Measurements from ENCODE around the gene TRMT112. TPM values are rescaled to one million over a fixed set of nuclear protein-coding genes. Genes with fewer than 3 reads are reported as not detected.
A peak's percentile ranks its signal among the peaks of the same experiment; 100 is the strongest.

Gene TRMT112
- total RNA-seq, 8 experiments from 2014 or later = 169 to 349 (median 254) TPM

- Histone ChIP-seq H3K4me3 (no peak overlapping the region), H3K27ac (no peak overlapping the region), H3K4me1 (replicated peaks in 1 of 2) (peaks cover 13 to 17% of the 10 kb centered on the region in 2 donors)
- no peak for ATAC-seq (replicated peaks in 6 of 8)
- in situ Hi-C loops (cut with MboI; ENCODE audit: low pct_unique_long_range_greater_than_20kb in 2 of 9, low sequenced_read_pairs in 9 of 9, unreplicated experiment in 9 of 9) = no loop called here
- 57 to 100% (median 60%) methylated on average over 1 to 5 of the region's 9 CpGs; no CpG with 5 or more reads in 7 of the 10 experiments for WGBS, 10 experiments
Measured at GRCh38 chr11:64286801-64287159, 30.6 kb downstream of the TRMT112 start.

- in situ Hi-C loops (cut with MboI; ENCODE audit: low pct_unique_long_range_greater_than_20kb in 2 of 9, low sequenced_read_pairs in 9 of 9, unreplicated experiment in 9 of 9) = no loop called here
- Histone ChIP-seq H3K4me3 (peak overlapping the region; percentile 80 to 96 (median 88)), H3K27ac (peak overlapping the region; percentile 47 to 79), H3K4me1 (replicated peaks in 1 of 2) (peaks cover 11 to 14% of the 10 kb centered on the region in 2 donors)
- peak in 3 of 8 experiments; percentile 0 to 9 (median 2) for ATAC-seq (replicated peaks in 6 of 8)
- WGBS, 10 experiments = 0 to 87% (median 50%) methylated on average over 1 to 7 of the region's 40 CpGs; no CpG with 5 or more reads in 5 of the 10 experiments
Measured at GRCh38 chr11:64285885-64286800, 31.2 kb downstream of the TRMT112 start.

GRCh38 chr11:64284962-64285884 lies 32.1 kb downstream of the TRMT112 start, which contains the start of gene GPR137:
Gene GPR137 (plus strand): TSS chr11:64285848. CDS start chr11:64286525, 677 bp downstream.
- Histone ChIP-seq H3K4me1 (replicated peaks in 1 of 2) (peaks cover 10 to 12% of the 10 kb centered on the region in 2 donors), H3K4me3 (peak within 1 kb of the TSS; percentile 80 to 96 (median 88)), H3K27ac (peak within 1 kb of the TSS; percentile 71 to 79)
- 0 to 3% (median 0%) methylated on average over 3 to 10 of the region's 102 CpGs; no CpG with 5 or more reads in 6 of the 10 experiments for WGBS, 10 experiments
- ATAC-seq (replicated peaks in 6 of 8) = peak; percentile 42 to 67 (median 55)
- in situ Hi-C loops (cut with MboI; ENCODE audit: low pct_unique_long_range_greater_than_20kb in 2 of 9, low sequenced_read_pairs in 9 of 9, unreplicated experiment in 9 of 9) = no loop called here

- H3K4me1 ChIP-seq (replicated peaks in 1 of 2) = peaks cover 10 to 12% of the 10 kb centered on the region in 2 donors
- in situ Hi-C loops (cut with MboI; ENCODE audit: low pct_unique_long_range_greater_than_20kb in 2 of 9, low sequenced_read_pairs in 9 of 9, unreplicated experiment in 9 of 9) = no loop called here
- 0 to 18% (median 0%) methylated on average over 3 to 4 of the region's 44 CpGs; no CpG with 5 or more reads in 7 of the 10 experiments for WGBS, 10 experiments
- peak within 1 kb of the TSS; percentile 71 to 79 for H3K27ac ChIP-seq
- H3K4me3 ChIP-seq = peak within 1 kb of the TSS; percentile 80 to 96 (median 88)
- ATAC-seq (replicated peaks in 6 of 8) = peak; percentile 85 to 91 (median 86)
Measured at GRCh38 chr11:64284048-64284961, 33.1 kb downstream of the TRMT112 start, which contains the start of gene BAD. Gene BAD (minus strand): TSS chr11:64284665. CDS start chr11:64284368, 297 bp downstream.

- 90 to 100% (median 95%) methylated on average over 2 to 3 of the region's 3 CpGs; no CpG with 5 or more reads in 2 of the 10 experiments for WGBS, 10 experiments
- H3K27ac ChIP-seq = no peak overlapping the region
- no peak overlapping the region for H3K4me3 ChIP-seq
- in situ Hi-C loops (cut with MboI; ENCODE audit: low pct_unique_long_range_greater_than_20kb in 2 of 9, low sequenced_read_pairs in 9 of 9, unreplicated experiment in 9 of 9) = no loop called here
- peaks cover 10 to 12% of the 10 kb centered on the region in 2 donors for H3K4me1 ChIP-seq (replicated peaks in 1 of 2)
- ATAC-seq (replicated peaks in 6 of 8) = no peak
Measured at GRCh38 chr11:64283092-64283491, 34.3 kb downstream of the TRMT112 start.

GRCh38 chr11:64281957-64282770 lies 35.2 kb downstream of the TRMT112 start:
- in situ Hi-C loops (cut with MboI; ENCODE audit: low pct_unique_long_range_greater_than_20kb in 2 of 9, low sequenced_read_pairs in 9 of 9, unreplicated experiment in 9 of 9) = no loop called here
- H3K27ac ChIP-seq = no peak overlapping the region
- no peak overlapping the region for H3K4me3 ChIP-seq
- peaks cover 10 to 12% of the 10 kb centered on the region in 2 donors for H3K4me1 ChIP-seq (replicated peaks in 1 of 2)
- WGBS, 10 experiments = 86 to 100% (median 97%) methylated on average over 1 to 15 of the region's 22 CpGs
- no peak for ATAC-seq (replicated peaks in 6 of 8)

GRCh38 chr11:64278576-64279190 lies 38.7 kb downstream of the TRMT112 start:
- H3K4me3 ChIP-seq = no peak overlapping the region
- in situ Hi-C loops (cut with MboI; ENCODE audit: low pct_unique_long_range_greater_than_20kb in 2 of 9, low sequenced_read_pairs in 9 of 9, unreplicated experiment in 9 of 9) = no loop called here
- no peak overlapping the region for H3K27ac ChIP-seq
- peaks cover 2 to 3% of the 10 kb centered on the region in 2 donors for H3K4me1 ChIP-seq (replicated peaks in 1 of 2)
- 80 to 100% (median 80%) methylated on average over 1 to 3 of the region's 8 CpGs; no CpG with 5 or more reads in 5 of the 10 experiments for WGBS, 10 experiments
- no peak for ATAC-seq (replicated peaks in 6 of 8)

- ATAC-seq (replicated peaks in 6 of 8) = peak in 3 of 8 experiments; percentile 84 to 93 (median 88)
- Histone ChIP-seq H3K27ac (no peak overlapping the region), H3K4me3 (no peak overlapping the region), H3K4me1 (replicated peaks in 1 of 2) (peaks cover 6 to 8% of the 10 kb centered on the region in 2 donors)
- 0 to 100% (median 92%) methylated on average over 1 to 9 of the region's 17 CpGs; no CpG with 5 or more reads in 1 of the 10 experiments for WGBS, 10 experiments
- in situ Hi-C loops (cut with MboI; ENCODE audit: low pct_unique_long_range_greater_than_20kb in 2 of 9, low sequenced_read_pairs in 9 of 9, unreplicated experiment in 9 of 9) = no loop called here
Measured at GRCh38 chr11:64276653-64277431, 40.5 kb downstream of the TRMT112 start.

- Histone ChIP-seq H3K4me3 (no peak overlapping the region), H3K4me1 (replicated peaks in 1 of 2) (peaks cover 7 to 9% of the 10 kb centered on the region in 2 donors), H3K27ac (no peak overlapping the region)
- in situ Hi-C loops (cut with MboI; ENCODE audit: low pct_unique_long_range_greater_than_20kb in 2 of 9, low sequenced_read_pairs in 9 of 9, unreplicated experiment in 9 of 9) = no loop called here
- WGBS, 10 experiments = no CpG with 5 or more reads among the region's 2 CpGs
- no peak for ATAC-seq (replicated peaks in 6 of 8)
Measured at GRCh38 chr11:64275841-64276240, 41.5 kb downstream of the TRMT112 start.

- WGBS, 10 experiments = 0 to 100% (median 92%) methylated on average over 1 to 6 of the region's 15 CpGs
- in situ Hi-C loops (cut with MboI; ENCODE audit: low pct_unique_long_range_greater_than_20kb in 2 of 9, low sequenced_read_pairs in 9 of 9, unreplicated experiment in 9 of 9) = no loop called here
- no peak overlapping the region for H3K4me3 ChIP-seq
- ATAC-seq (replicated peaks in 6 of 8) = no peak
- H3K27ac ChIP-seq = no peak overlapping the region
- H3K4me1 ChIP-seq (replicated peaks in 1 of 2) = peaks cover 7 to 9% of the 10 kb centered on the region in 2 donors
Measured at GRCh38 chr11:64275031-64275800, 42.1 kb downstream of the TRMT112 start.

Measured in motor neuron (in vitro differentiated cells).